Measurements from ENCODE around the gene MYO5B.
"Not testable (repeated sequence)": the region's sequence is repeated elsewhere in the genome, so short reads cannot be mapped to it uniquely, and the experiment has no call there.

DNA sequence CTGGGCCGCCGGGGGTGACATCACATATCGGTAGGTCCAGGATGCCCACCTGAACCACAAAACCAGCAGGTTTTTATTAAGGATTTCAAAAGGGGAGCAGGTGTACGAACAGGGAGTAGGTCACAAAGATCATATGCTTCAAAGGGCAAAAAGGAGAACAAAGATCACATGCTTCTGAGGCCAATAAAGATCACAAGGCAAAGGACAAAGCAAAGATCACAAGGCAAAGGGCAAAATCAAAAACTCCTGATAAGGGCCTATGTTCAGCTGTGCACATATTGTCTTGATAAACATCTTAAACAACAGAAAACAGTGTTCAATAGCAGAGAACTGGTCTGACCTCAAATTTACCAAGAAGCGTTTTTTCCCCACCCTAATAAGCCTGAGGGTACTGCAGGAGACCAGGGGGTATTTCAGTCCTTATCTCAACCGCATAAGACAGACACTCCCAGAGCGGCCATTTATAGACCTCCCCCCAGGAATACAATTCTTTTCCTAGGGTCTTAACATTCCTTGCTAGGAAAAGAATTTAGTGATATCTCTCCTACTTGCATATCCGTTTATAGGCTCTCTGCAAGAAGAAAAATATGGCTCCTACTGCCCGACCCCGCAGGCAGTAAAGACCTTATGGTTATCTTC lies 386.3 kb downstream of the MYO5B start:
- TF ChIP-seq, protein P1, sequence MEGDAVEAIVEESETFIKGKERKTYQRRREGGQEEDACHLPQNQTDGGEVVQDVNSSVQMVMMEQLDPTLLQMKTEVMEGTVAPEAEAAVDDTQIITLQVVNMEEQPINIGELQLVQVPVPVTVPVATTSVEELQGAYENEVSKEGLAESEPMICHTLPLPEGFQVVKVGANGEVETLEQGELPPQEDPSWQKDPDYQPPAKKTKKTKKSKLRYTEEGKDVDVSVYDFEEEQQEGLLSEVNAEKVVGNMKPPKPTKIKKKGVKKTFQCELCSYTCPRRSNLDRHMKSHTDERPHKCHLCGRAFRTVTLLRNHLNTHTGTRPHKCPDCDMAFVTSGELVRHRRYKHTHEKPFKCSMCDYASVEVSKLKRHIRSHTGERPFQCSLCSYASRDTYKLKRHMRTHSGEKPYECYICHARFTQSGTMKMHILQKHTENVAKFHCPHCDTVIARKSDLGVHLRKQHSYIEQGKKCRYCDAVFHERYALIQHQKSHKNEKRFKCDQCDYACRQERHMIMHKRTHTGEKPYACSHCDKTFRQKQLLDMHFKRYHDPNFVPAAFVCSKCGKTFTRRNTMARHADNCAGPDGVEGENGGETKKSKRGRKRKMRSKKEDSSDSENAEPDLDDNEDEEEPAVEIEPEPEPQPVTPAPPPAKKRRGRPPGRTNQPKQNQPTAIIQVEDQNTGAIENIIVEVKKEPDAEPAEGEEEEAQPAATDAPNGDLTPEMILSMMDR (IDR thresholded peaks at IDR 0.05 in 2 of 3, conservative IDR thresholded peaks at IDR 0.05 in 1 of 3; ENCODE audit: borderline replicate concordance in 1 of 3, insufficient read depth in 1 of 3, low read depth in 2 of 3, low read length in 2 of 3): not testable (repeated sequence)
- peak; percentile 29; the same call in 1 of the 2 replicates for TF ChIP-seq CBX3 (IDR thresholded peaks at IDR 0.05; ENCODE audit: low read depth)
- not testable (repeated sequence) for TF ChIP-seq SRF (IDR thresholded peaks at IDR 0.05; ENCODE audit: low read depth); POLR2AphosphoS5 (IDR thresholded peaks at IDR 0.05; ENCODE audit: low read depth, low read length); POLR2A (IDR thresholded peaks at IDR 0.05; ENCODE audit: borderline replicate concordance, extremely low read depth, insufficient read depth, insufficient read length)
- TF ChIP-seq, protein P2, sequence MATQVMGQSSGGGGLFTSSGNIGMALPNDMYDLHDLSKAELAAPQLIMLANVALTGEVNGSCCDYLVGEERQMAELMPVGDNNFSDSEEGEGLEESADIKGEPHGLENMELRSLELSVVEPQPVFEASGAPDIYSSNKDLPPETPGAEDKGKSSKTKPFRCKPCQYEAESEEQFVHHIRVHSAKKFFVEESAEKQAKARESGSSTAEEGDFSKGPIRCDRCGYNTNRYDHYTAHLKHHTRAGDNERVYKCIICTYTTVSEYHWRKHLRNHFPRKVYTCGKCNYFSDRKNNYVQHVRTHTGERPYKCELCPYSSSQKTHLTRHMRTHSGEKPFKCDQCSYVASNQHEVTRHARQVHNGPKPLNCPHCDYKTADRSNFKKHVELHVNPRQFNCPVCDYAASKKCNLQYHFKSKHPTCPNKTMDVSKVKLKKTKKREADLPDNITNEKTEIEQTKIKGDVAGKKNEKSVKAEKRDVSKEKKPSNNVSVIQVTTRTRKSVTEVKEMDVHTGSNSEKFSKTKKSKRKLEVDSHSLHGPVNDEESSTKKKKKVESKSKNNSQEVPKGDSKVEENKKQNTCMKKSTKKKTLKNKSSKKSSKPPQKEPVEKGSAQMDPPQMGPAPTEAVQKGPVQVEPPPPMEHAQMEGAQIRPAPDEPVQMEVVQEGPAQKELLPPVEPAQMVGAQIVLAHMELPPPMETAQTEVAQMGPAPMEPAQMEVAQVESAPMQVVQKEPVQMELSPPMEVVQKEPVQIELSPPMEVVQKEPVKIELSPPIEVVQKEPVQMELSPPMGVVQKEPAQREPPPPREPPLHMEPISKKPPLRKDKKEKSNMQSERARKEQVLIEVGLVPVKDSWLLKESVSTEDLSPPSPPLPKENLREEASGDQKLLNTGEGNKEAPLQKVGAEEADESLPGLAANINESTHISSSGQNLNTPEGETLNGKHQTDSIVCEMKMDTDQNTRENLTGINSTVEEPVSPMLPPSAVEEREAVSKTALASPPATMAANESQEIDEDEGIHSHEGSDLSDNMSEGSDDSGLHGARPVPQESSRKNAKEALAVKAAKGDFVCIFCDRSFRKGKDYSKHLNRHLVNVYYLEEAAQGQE (IDR thresholded peaks at IDR 0.05; ENCODE audit: low read depth): not testable (repeated sequence)
